Right atrium auricular region (tissue), 2 donors: ENCODE results near the gene ETFB. TPM values are rescaled to one million over a fixed set of nuclear protein-coding genes. Genes with fewer than 3 reads are reported as not detected.

Experiments
- DNase-seq: peaks from one replicate; pipeline ENCODE4 v3.0.0-alpha.2; 2019; ENCODE audit warnings: low spot score
- H3K27ac ChIP-seq, 2 donors: fragments of 200-600 bp; sonication (generic); 1 replicate in 1 of 2; 2 replicates in 1 of 2; pipeline ENCODE4 v1.5.1; 2016 to 2019
- H3K27me3 ChIP-seq, 2 donors: fragments of 200-600 bp; sonication (generic); one replicate each; pipeline versions ENCODE4 v1.5.1 to v1.6.0; 2017 to 2019
- H3K36me3 ChIP-seq: fragments of 200-600 bp; sonication (generic); one replicate; pipeline ENCODE4 v1.5.1; 2016
- H3K4me1 ChIP-seq, 2 donors: fragments of 200-600 bp; sonication (generic); one replicate each; pipeline versions ENCODE4 v1.5.1 to v1.6.0; 2017 to 2019
- H3K4me3 ChIP-seq, 2 donors: fragments of 200-600 bp; sonication (generic); 1 replicate in 1 of 2; 2 replicates in 1 of 2; pipeline ENCODE4 v1.5.1; 2017 to 2019; ENCODE audit warnings: mild to moderate bottlenecking in 1 of 2, moderate library complexity in 1 of 2
- H3K9me3 ChIP-seq, 2 donors: fragments of 200-600 bp; sonication (generic); one replicate each; pipeline ENCODE4 v1.5.1; 2019
- total RNA-seq, 2 donors: library from RNA; depleted of rRNA; stranded (reverse); fragments of >200 nt; gene quantifications; one replicate each; pipeline ENCODE4 v1.1.0, GENCODE V29; 2016
- TF ChIP-seq, protein P1 (sequence below), 2 donors: fragments of 200-600 bp; sonication (generic); IDR thresholded peaks; one replicate each; pipeline ENCODE4 v1.5.1; 2019; ENCODE audit warnings: antibody characterized with exemption in 2 of 2

Gene ETFB
- total RNA-seq, 2 donors from 2014 or later, result 385 TPM

DNA sequence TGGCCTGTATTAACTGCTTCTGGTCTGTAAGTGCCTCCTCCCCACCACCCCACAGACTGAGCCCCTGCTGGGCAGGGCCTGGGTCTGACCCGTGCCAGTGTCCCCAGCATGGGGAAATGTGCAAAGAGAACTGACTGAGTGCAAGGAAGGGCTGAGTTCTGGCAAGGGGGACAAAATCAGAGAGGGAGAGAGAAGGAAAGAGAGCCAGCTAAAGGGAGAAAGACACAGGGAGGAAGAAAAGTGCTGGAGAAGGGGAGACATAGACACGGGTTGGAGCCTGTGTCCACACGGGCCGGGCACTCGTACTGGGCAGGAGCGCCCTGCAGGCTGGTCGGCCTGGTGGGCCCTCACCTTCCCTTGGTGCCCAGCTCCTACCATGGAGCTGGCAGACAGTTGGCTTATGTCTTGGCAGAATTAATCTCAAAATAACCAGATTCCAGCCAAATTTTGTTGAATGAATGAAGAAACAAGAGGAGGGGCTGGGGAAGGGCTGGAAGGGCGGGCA lies 5.0 kb upstream of the ETFB start:
- H3K4me1 ChIP-seq, result peaks cover 0 to 9% of the 10 kb centered on the region in 2 donors
- H3K4me3 ChIP-seq, result no peak overlapping the region
- DNase-seq, result no peak
- no peaks in the 10 kb centered on the region for H3K36me3 ChIP-seq
- TF ChIP-seq, protein P1, sequence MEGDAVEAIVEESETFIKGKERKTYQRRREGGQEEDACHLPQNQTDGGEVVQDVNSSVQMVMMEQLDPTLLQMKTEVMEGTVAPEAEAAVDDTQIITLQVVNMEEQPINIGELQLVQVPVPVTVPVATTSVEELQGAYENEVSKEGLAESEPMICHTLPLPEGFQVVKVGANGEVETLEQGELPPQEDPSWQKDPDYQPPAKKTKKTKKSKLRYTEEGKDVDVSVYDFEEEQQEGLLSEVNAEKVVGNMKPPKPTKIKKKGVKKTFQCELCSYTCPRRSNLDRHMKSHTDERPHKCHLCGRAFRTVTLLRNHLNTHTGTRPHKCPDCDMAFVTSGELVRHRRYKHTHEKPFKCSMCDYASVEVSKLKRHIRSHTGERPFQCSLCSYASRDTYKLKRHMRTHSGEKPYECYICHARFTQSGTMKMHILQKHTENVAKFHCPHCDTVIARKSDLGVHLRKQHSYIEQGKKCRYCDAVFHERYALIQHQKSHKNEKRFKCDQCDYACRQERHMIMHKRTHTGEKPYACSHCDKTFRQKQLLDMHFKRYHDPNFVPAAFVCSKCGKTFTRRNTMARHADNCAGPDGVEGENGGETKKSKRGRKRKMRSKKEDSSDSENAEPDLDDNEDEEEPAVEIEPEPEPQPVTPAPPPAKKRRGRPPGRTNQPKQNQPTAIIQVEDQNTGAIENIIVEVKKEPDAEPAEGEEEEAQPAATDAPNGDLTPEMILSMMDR (IDR thresholded peaks at IDR 0.05), result no peak
- no peaks in the 10 kb centered on the region for H3K9me3 ChIP-seq
- no peak overlapping the region for H3K27ac ChIP-seq
- no peaks in the 10 kb centered on the region for H3K27me3 ChIP-seq

DNA sequence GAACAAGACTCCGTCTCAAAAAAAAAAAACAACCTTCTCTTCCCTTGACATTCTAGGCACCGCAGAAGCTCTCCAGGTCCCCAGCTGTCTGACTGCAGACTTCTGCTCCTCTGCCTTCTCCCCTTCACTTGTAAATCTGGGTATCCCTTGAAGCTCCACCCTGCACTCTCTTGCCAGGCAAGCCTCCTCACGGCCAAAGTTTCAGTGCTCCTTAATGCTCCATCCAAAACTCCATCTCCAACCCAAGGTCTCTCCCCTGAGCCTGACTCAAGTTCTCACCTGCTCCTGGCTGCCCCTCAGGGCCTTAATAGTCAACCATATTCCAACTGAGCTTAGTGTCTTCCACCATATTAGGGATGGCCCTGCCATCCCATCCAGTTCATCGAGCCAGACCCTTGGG lies 4.0 kb upstream of the ETFB start:
- Histone ChIP-seq H3K27ac (no peak overlapping the region), H3K4me3 (no peak overlapping the region), H3K4me1 (peaks cover 0 to 14% of the 10 kb centered on the region in 2 donors), H3K9me3 (no peaks in the 10 kb centered on the region), H3K36me3 (no peaks in the 10 kb centered on the region), H3K27me3 (no peaks in the 10 kb centered on the region)
- DNase-seq, result no peak
- TF ChIP-seq, protein P1 (IDR thresholded peaks at IDR 0.05), result no peak

DNA sequence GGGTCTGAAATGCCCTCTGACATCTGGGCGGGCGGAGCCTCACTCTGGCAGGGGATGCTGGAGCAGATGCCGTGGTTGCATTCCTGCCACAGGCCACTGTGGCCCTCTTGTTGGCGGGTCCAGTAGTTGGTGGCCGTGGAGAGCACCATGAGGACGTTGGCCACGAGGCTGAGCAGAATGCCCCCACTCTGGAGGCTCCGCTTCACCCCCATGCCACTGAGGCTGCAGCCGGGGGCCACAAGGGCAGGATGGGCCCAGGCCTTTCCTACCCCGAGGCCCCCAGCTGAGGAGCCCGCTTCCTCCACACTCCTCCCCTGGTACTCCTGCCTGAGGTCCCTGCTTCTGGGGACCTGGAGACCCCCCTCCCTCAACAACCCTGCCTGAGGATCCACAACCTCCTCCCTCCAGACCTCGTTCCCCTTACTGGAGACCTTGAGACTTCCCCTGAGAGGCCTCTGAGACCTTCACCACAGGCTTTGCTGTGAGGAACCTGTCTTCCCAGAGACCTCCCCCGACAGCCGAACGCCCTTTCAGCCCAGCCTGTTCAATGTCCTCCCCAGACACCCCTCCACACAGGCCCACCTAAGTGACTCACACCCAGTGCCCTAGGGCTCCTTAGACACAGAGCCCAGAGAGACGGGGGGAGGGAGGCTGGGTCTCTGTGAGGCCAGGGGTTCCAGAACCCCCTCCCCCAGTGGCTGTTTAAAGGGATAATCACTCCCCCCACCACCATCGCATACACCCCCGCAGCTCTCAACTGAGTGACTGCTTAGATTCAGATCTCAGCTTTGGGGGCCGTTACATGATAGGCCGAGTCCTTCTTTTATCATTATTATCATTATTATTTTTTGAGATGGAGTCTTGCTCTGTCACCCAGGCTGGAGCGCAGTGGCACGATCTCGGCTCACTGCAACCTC lies 2.4 kb upstream of the ETFB start, which contains the start of gene CLDND2:
TSS of gene CLDND2 (minus strand) at position 638 of the 917 bp plus-strand sequence. CDS start at position 212, 426 bp downstream.
- H3K27ac ChIP-seq, result peak within 1 kb of the TSS; percentile 95 to 99
- no peaks in the 10 kb centered on the region for H3K27me3 ChIP-seq
- TF ChIP-seq, protein P1 (IDR thresholded peaks at IDR 0.05), result no peak
- no peaks in the 10 kb centered on the region for H3K9me3 ChIP-seq
- no peak for DNase-seq
- peak within 1 kb of the TSS; percentile 51 to 78 for H3K4me3 ChIP-seq
- no peaks in the 10 kb centered on the region for H3K36me3 ChIP-seq
- peaks cover 0 to 30% of the 10 kb centered on the region in 2 donors for H3K4me1 ChIP-seq

- H3K27ac ChIP-seq, result peak overlapping the region; percentile 95 to 99
- H3K4me1 ChIP-seq, result peaks cover 0 to 38% of the 10 kb centered on the region in 2 donors
- H3K4me3 ChIP-seq, result peak overlapping the region; percentile 69 to 78
- H3K9me3 ChIP-seq, result no peaks in the 10 kb centered on the region
- TF ChIP-seq, protein P1 (IDR thresholded peaks at IDR 0.05), result no peak
- H3K36me3 ChIP-seq, result no peaks in the 10 kb centered on the region
- H3K27me3 ChIP-seq, result no peaks in the 10 kb centered on the region
- DNase-seq, result peak; percentile 99
Measured at GRCh38 chr19:51367565-51368365, 1.6 kb upstream of the ETFB start.

GRCh38 chr19:51367255-51367564 lies 1.0 kb upstream of the ETFB start:
- H3K9me3 ChIP-seq, result no peaks in the 10 kb centered on the region
- TF ChIP-seq, protein P1 (IDR thresholded peaks at IDR 0.05), result no peak

More at GRCh38 chr19:51367255-51367564, 1.0 kb upstream of the ETFB start:
- peak overlapping the region; percentile 95 to 99 for H3K27ac ChIP-seq
- no peaks in the 10 kb centered on the region for H3K27me3 ChIP-seq
- peaks cover 0 to 44% of the 10 kb centered on the region in 2 donors for H3K4me1 ChIP-seq
- H3K36me3 ChIP-seq, result no peaks in the 10 kb centered on the region
- DNase-seq, result no peak
- peak overlapping the region; percentile 69 to 78 for H3K4me3 ChIP-seq
